GM18519 (cell line): ENCODE data around the gene ZBTB16.
"Not testable (repeated sequence)": the region's sequence is repeated elsewhere in the genome, so short reads cannot be mapped to it uniquely, and the experiment has no call there.

Source experiments
- ATAC-seq: cut with Tn5 transposase; IDR thresholded peaks from one replicate; pipeline ENCODE4 v1.9.1; 2021; ENCODE audit warnings: mild to moderate bottlenecking, moderate library complexity; ENCODE audit not compliant: unreplicated experiment, low FRiP score

ZBTB16 gene

GRCh38 chr11:114042234-114042633, 17.3 kb upstream of the ZBTB16 start:
- ATAC-seq = no peak

GRCh38 chr11:114044042-114044871, 15.3 kb upstream of the ZBTB16 start:
- ATAC-seq = no peak

GRCh38 chr11:114047327-114047726, 12.2 kb upstream of the ZBTB16 start:
- ATAC-seq = no peak

GRCh38 chr11:114049050-114049449, 10.5 kb upstream of the ZBTB16 start:
- ATAC-seq = no peak

- not testable (repeated sequence) for ATAC-seq
Measured at GRCh38 chr11:114049766-114050165, 9.7 kb upstream of the ZBTB16 start.

- ATAC-seq = no peak
Measured at GRCh38 chr11:114050258-114050927, 9.1 kb upstream of the ZBTB16 start.

GRCh38 chr11:114051558-114051957, 8.0 kb upstream of the ZBTB16 start:
- no peak for ATAC-seq

GRCh38 chr11:114052160-114052559, 7.4 kb upstream of the ZBTB16 start:
- no peak for ATAC-seq

GRCh38 chr11:114053406-114053805, 6.1 kb upstream of the ZBTB16 start:
- no peak for ATAC-seq

- ATAC-seq = no peak
Measured at GRCh38 chr11:114054806-114055205, 4.7 kb upstream of the ZBTB16 start.

GRCh38 chr11:114056409-114056808, 3.1 kb upstream of the ZBTB16 start:
- ATAC-seq = no peak

- ATAC-seq = no peak
Measured at GRCh38 chr11:114057147-114057546, 2.4 kb upstream of the ZBTB16 start.

- ATAC-seq = no peak
Measured at GRCh38 chr11:114057605-114058004, 1.9 kb upstream of the ZBTB16 start.

- ATAC-seq = no peak
Measured at GRCh38 chr11:114058026-114058706, 1.3 kb upstream of the ZBTB16 start.

- no peak for ATAC-seq
Measured at GRCh38 chr11:114058871-114059277, 637 bp upstream of the ZBTB16 start.

- no peak for ATAC-seq
Measured at GRCh38 chr11:114059984-114060391, 477 bp downstream of the ZBTB16 start.

- no peak for ATAC-seq
Measured at GRCh38 chr11:114060392-114061047, 1.0 kb downstream of the ZBTB16 start.

- no peak for ATAC-seq
Measured at GRCh38 chr11:114061048-114061680, 1.7 kb downstream of the ZBTB16 start.

- ATAC-seq = no peak
Measured at GRCh38 chr11:114061681-114062049, 2.2 kb downstream of the ZBTB16 start.

GRCh38 chr11:114062272-114062671, 2.8 kb downstream of the ZBTB16 start:
- no peak for ATAC-seq
